GM12865 (cell line): ENCODE measurements around the gene IL6ST.
A peak's percentile ranks its signal among the peaks of the same experiment; 100 is the strongest.
"Not testable (repeated sequence)": the region's sequence is repeated elsewhere in the genome, so short reads cannot be mapped to it uniquely, and the experiment has no call there.

Source experiments
- DNase-seq: peaks from one replicate; pipeline ENCODE4 v3.0.0; 2010; ENCODE audit warnings: low read depth
- H3K4me3 ChIP-seq: 2 replicates; pipeline ENCODE4 v1.5.1; 2011; ENCODE audit warnings: mild to moderate bottlenecking, low read depth, low read length, control low read depth
- CTCF ChIP-seq: IDR thresholded peaks from 2 replicates; pipeline ENCODE4 v1.5.1; 2011; ENCODE audit warnings: low read length, control low read depth, low read depth, inconsistent platforms; ENCODE audit not compliant: insufficient read depth; ENCODE audit errors: missing control alignments

The IL6ST gene

GRCh38 chr5:55994495-55994997, at the start of gene IL6ST:
IL6ST (minus strand) TSS chr5:55994963; CDS start chr5:55976278, 18,685 bp downstream.
- peak within 1 kb of the TSS; percentile 98 for H3K4me3 ChIP-seq
- no peak for DNase-seq
- no peak for TF ChIP-seq CTCF

- H3K4me3 ChIP-seq: no peak overlapping the region
- no peak for TF ChIP-seq CTCF
- DNase-seq: no peak
Measured at GRCh38 chr5:56039985-56040384, 45.2 kb upstream of the IL6ST start.

- DNase-seq, H3K4me3 ChIP-seq: not testable (repeated sequence)
Measured at GRCh38 chr5:56038206-56038605, 43.4 kb upstream of the IL6ST start.

- no peak for TF ChIP-seq CTCF
- H3K4me3 ChIP-seq: no peak overlapping the region
- no peak for DNase-seq
Measured at GRCh38 chr5:56037531-56038010, 42.8 kb upstream of the IL6ST start.

- H3K4me3 ChIP-seq, DNase-seq: not testable (repeated sequence)
Measured at GRCh38 chr5:56035394-56035793, 40.6 kb upstream of the IL6ST start.

GRCh38 chr5:56029871-56030630, 35.3 kb upstream of the IL6ST start:
- not testable (repeated sequence) for H3K4me3 ChIP-seq

GRCh38 chr5:56029457-56029856, 34.7 kb upstream of the IL6ST start:
- no peak overlapping the region for H3K4me3 ChIP-seq
- DNase-seq: no peak
- TF ChIP-seq CTCF: no peak

More at GRCh38 chr5:56029871-56030630, 35.3 kb upstream of the IL6ST start:
- peak; percentile 30 for DNase-seq

GRCh38 chr5:56028708-56029107, 33.9 kb upstream of the IL6ST start:
- DNase-seq: no peak
- no peak overlapping the region for H3K4me3 ChIP-seq
- no peak for TF ChIP-seq CTCF
